Astrocyte (in vitro differentiated cells and primary cell): ENCODE measurements around the gene INTS13. TPM values are rescaled to one million over a fixed set of nuclear protein-coding genes. Genes with fewer than 3 reads are reported as not detected.

Experiments
- DNase-seq: peaks from one replicate; pipeline ENCODE4 v3.0.0-alpha.2; 2010; ENCODE audit warnings: low read depth
- FAIRE-seq: peaks from 2 replicates; lab custom pipeline; 2011; peaks lifted over from hg19 to GRCh38; lab: Jason Lieb, UNC
- H2AFZ ChIP-seq: 2 replicates; pipeline ENCODE4 v1.6.0; 2012; ENCODE audit warnings: low read depth, low read length, inconsistent platforms
- H3K27ac ChIP-seq: 2 replicates; pipeline ENCODE4 v1.5.1; 2011; ENCODE audit warnings: low read depth, low read length, inconsistent platforms
- H3K27me3 ChIP-seq: 2 replicates; pipeline ENCODE4 v1.6.0; 2011; ENCODE audit warnings: low read length, inconsistent platforms; ENCODE audit not compliant: insufficient read depth
- H3K36me3 ChIP-seq: 2 replicates; pipeline ENCODE4 v1.5.1; 2011; ENCODE audit warnings: low read length, inconsistent platforms; ENCODE audit not compliant: insufficient read depth
- H3K4me1 ChIP-seq: 2 replicates; pipeline ENCODE4 v1.5.1; 2011; ENCODE audit warnings: low read length, inconsistent platforms; ENCODE audit not compliant: insufficient read depth
- H3K4me2 ChIP-seq: 2 replicates; pipeline ENCODE4 v1.6.0; 2012; ENCODE audit warnings: low read length, inconsistent platforms
- H3K4me3 ChIP-seq: 2 replicates; pipeline ENCODE4 v1.5.1; 2011; ENCODE audit warnings: low read depth, mild to moderate bottlenecking, low read length, inconsistent platforms; ENCODE audit not compliant: insufficient read depth
- H3K79me2 ChIP-seq: 2 replicates; pipeline ENCODE4 v1.6.0; 2012; ENCODE audit warnings: mild to moderate bottlenecking, low read length, inconsistent platforms; ENCODE audit not compliant: insufficient read depth
- H3K9ac ChIP-seq: 2 replicates; pipeline ENCODE4 v1.6.0; 2012; ENCODE audit warnings: mild to moderate bottlenecking, low read length, inconsistent platforms
- H3K9me3 ChIP-seq: 2 replicates; pipeline ENCODE4 v1.5.1; 2012; ENCODE audit warnings: low read depth, mild to moderate bottlenecking, low read length, inconsistent platforms; ENCODE audit not compliant: insufficient read depth
- H4K20me1 ChIP-seq: 2 replicates; pipeline ENCODE4 v1.6.0; 2012; ENCODE audit warnings: low read length, inconsistent platforms; ENCODE audit not compliant: insufficient read depth
- H3K27ac Mint-ChIP-seq: one replicate; pipeline ENCODE4 v1.8.0; 2021; ENCODE audit warnings: mild to moderate bottlenecking, mixed read lengths; ENCODE audit not compliant: unreplicated experiment
- H3K27me3 Mint-ChIP-seq: one replicate; pipeline ENCODE4 v1.8.0; 2021; ENCODE audit warnings: low read depth, mixed read lengths; ENCODE audit not compliant: unreplicated experiment
- H3K36me3 Mint-ChIP-seq: one replicate; pipeline ENCODE4 v1.8.0; 2021; ENCODE audit warnings: low read depth, mixed read lengths; ENCODE audit not compliant: unreplicated experiment
- H3K4me1 Mint-ChIP-seq: one replicate; pipeline ENCODE4 v1.8.0; 2021; ENCODE audit warnings: low read depth, mixed read lengths; ENCODE audit not compliant: unreplicated experiment
- H3K4me3 Mint-ChIP-seq: one replicate; pipeline ENCODE4 v1.8.0; 2021; ENCODE audit warnings: mild to moderate bottlenecking, moderate library complexity, mixed read lengths; ENCODE audit not compliant: unreplicated experiment
- H3K9me3 Mint-ChIP-seq: one replicate; pipeline ENCODE4 v1.8.0; 2021; ENCODE audit warnings: mild to moderate bottlenecking, mixed read lengths; ENCODE audit not compliant: unreplicated experiment
- EZH2 ChIP-seq: IDR thresholded peaks from 2 replicates; pipeline ENCODE4 v1.6.1; 2012; ENCODE audit warnings: mild to moderate bottlenecking, low read length, inconsistent platforms; ENCODE audit not compliant: insufficient read depth
- total RNA-seq: library from RNA; stranded (reverse); gene quantifications from 2 replicates; pipeline ENCODE4 v1.2.1, GENCODE V29; 2021
- TF ChIP-seq, protein P1 (sequence below): IDR thresholded peaks from 2 replicates; pipeline ENCODE4 v1.5.1; 2011; ENCODE audit warnings: low read depth, mild to moderate bottlenecking, inconsistent platforms, low read length, moderate library complexity; ENCODE audit not compliant: insufficient read depth

Gene INTS13
- total RNA-seq, 1 donor from 2014 or later: 33.7 TPM

DNA sequence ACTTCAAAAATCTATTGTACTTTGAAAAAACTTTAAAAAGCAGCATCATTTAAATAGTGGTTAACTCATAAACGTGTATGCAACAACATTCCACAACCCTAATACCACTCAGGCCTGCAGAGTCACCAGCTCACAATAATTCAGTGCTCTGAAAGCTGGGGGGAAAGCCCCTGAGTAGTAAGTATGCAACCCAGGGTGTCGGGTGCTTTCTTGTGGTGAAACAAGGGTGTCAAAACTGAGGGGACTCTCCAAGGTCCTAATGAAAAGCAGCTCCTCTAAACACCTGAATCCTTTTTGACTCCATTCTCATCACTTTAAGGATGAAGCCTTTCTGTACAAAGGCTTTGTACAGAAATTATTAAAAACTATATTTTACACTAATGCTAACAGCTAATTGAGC is 34.2 kb upstream of the INTS13 start:
- TF ChIP-seq, protein P1, sequence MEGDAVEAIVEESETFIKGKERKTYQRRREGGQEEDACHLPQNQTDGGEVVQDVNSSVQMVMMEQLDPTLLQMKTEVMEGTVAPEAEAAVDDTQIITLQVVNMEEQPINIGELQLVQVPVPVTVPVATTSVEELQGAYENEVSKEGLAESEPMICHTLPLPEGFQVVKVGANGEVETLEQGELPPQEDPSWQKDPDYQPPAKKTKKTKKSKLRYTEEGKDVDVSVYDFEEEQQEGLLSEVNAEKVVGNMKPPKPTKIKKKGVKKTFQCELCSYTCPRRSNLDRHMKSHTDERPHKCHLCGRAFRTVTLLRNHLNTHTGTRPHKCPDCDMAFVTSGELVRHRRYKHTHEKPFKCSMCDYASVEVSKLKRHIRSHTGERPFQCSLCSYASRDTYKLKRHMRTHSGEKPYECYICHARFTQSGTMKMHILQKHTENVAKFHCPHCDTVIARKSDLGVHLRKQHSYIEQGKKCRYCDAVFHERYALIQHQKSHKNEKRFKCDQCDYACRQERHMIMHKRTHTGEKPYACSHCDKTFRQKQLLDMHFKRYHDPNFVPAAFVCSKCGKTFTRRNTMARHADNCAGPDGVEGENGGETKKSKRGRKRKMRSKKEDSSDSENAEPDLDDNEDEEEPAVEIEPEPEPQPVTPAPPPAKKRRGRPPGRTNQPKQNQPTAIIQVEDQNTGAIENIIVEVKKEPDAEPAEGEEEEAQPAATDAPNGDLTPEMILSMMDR: no peak
- no peak for TF ChIP-seq EZH2
- Histone ChIP-seq H4K20me1 (peaks cover 3% of the 10 kb centered on the region), H3K4me2 (no peak overlapping the region), H3K27me3 (no peaks in the 10 kb centered on the region), H3K9me3 (no peaks in the 10 kb centered on the region), H3K36me3 (peaks cover 25% of the 10 kb centered on the region), H3K9ac (no peak overlapping the region), H3K4me1 (no peaks in the 10 kb centered on the region), H3K4me3 (no peak overlapping the region), H3K27ac (no peak overlapping the region), H3K79me2 (no peaks in the 10 kb centered on the region), H2AFZ (no peak overlapping the region)
- Mint-ChIP-seq H3K4me1 (peaks cover 7% of the 10 kb centered on the region), H3K27ac (no peak overlapping the region), H3K27me3 (no peaks in the 10 kb centered on the region), H3K36me3 (peaks cover 20% of the 10 kb centered on the region), H3K9me3 (peaks cover 2% of the 10 kb centered on the region), H3K4me3 (no peak overlapping the region)
- no peak for DNase-seq
- FAIRE-seq: no peak

DNA sequence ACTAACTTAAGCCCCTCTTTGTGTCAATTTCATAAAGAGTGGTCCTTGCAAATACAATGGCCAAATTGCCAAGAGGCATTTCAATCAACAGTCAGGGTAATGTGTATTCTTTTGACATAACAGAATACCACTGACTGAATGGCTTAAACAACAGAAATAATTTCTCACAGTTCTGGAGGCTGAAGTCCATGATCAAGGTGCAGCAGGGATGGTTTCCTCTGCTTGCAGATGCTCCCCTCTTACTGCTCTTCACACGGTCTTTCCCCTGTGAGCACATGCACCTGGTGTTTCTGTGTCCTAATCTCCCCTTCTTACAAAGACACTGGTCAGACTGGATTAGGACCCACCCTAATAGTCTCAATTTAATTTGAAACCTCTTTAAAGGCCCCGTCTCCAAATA is 32.4 kb upstream of the INTS13 start:
- Histone ChIP-seq H3K79me2 (no peaks in the 10 kb centered on the region), H3K9me3 (no peaks in the 10 kb centered on the region), H3K4me3 (no peak overlapping the region), H3K9ac (no peak overlapping the region), H3K27ac (no peak overlapping the region), H2AFZ (no peak overlapping the region), H3K4me2 (no peak overlapping the region), H3K4me1 (no peaks in the 10 kb centered on the region), H4K20me1 (no peaks in the 10 kb centered on the region), H3K27me3 (no peaks in the 10 kb centered on the region), H3K36me3 (peaks cover 18% of the 10 kb centered on the region)
- Mint-ChIP-seq H3K4me3 (no peak overlapping the region), H3K36me3 (peaks cover 16% of the 10 kb centered on the region), H3K4me1 (peaks cover 7% of the 10 kb centered on the region), H3K27ac (no peak overlapping the region), H3K27me3 (no peaks in the 10 kb centered on the region), H3K9me3 (peaks cover 2% of the 10 kb centered on the region)
- no peak for FAIRE-seq
- no peak for TF ChIP-seq EZH2
- TF ChIP-seq, protein P1: no peak
- no peak for DNase-seq

DNA sequence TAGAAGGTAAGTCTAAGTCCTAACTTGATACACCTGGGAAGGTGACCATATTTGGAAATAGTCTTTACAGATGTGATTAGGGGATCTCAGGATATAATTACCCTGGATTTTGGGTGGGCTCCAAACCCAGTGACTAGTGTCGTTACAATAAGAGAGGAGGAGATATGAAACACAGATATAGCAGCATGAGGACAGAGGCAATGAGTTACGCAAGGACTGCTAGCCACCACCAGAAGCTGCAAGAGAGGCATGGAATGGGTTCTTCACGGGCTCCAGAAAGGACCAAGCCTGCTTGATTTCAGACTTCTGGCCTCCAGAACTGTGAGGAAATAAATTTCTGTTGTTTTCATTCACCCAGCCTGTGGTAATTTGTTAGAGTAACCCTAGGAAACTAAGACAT is 29.1 kb upstream of the INTS13 start:
- Mint-ChIP-seq H3K4me3 (no peak overlapping the region), H3K9me3 (peaks cover 2% of the 10 kb centered on the region), H3K36me3 (peaks cover 15% of the 10 kb centered on the region), H3K27me3 (no peaks in the 10 kb centered on the region), H3K4me1 (peaks cover 7% of the 10 kb centered on the region), H3K27ac (no peak overlapping the region)
- no peak overlapping the region for H3K4me2 ChIP-seq
- no peak overlapping the region for H2AFZ ChIP-seq
- no peaks in the 10 kb centered on the region for H3K79me2 ChIP-seq
- no peak overlapping the region for H3K27ac ChIP-seq
- no peaks in the 10 kb centered on the region for H3K9me3 ChIP-seq
- H3K4me3 ChIP-seq: no peak overlapping the region
- no peaks in the 10 kb centered on the region for H3K4me1 ChIP-seq
- H4K20me1 ChIP-seq: no peaks in the 10 kb centered on the region
- H3K27me3 ChIP-seq: no peaks in the 10 kb centered on the region
- TF ChIP-seq, protein P1: no peak
- TF ChIP-seq EZH2: no peak
- H3K36me3 ChIP-seq: peaks cover 21% of the 10 kb centered on the region
- no peak overlapping the region for H3K9ac ChIP-seq
- DNase-seq (no peak), FAIRE-seq (no peak)
